ENCODE measurements around the gene HP. TPM values are rescaled to one million over a fixed set of nuclear protein-coding genes. Genes with fewer than 3 reads are reported as not detected.

Gene HP
- total and polyA plus RNA-seq, 2 of the 13 experiments (the other 11 are each of a cell fraction or from before 2014, with no cell fraction given) = 387 to 524 TPM

DNA sequence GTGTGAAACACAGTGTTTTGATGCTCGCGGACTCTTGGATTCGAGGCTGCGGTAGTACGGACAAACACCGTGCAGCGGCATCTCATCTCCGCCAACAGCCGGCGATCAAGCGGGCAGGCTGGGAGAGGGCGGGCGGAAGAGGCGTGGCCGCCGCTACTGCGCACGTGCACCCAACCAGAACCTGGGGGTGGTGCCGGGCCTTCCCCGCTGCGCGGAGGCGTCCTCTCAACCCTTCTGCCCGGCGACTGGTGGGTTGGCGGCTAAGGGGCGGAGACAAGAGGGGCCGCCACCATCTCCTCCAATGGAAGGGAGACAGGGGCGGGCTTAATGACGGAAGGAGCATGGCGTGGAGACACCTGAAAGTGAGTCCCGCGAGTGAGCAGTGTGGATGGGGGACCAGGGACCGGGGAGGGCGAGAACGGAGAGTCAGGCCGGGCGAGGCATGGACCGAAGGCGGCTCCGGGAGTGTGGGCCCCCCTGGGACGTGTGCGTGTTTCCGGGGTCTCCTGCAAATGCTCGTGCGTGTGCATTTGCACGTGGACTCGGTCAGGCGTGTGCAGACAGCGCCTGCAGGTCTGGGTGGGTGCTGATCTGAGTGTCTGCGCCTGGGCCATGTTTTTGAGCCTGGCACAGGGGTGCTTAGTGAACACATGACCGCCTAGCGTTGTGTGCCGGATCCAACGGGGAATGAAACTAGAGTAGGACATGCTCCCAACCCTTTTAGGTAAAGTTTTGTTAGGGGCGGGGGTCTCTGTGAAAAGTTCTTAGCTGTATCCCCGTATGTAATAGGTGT lies 45.7 kb upstream of the HP start, which contains the start of gene DHODH (continued):
- TF ChIP-seq ATF2 (CRISPR knock-in tag; IDR thresholded peaks at IDR 0.05) (no peak), ZNF3 (CRISPR knock-in tag; IDR thresholded peaks at IDR 0.05) (no peak), SYNCRIP (IDR thresholded peaks at IDR 0.05; ENCODE audit: insufficient read depth, low read depth, low read length) (no peak), MZF1 (CRISPR knock-in tag; IDR thresholded peaks at IDR 0.05; ENCODE audit: borderline replicate concordance) (no peak), ARID4A (CRISPR knock-in tag; IDR thresholded peaks at IDR 0.05; ENCODE audit: borderline replicate concordance) (peak; percentile 98), PHF8 (CRISPR knock-in tag; IDR thresholded peaks at IDR 0.05) (peak; percentile 93), CENPT (CRISPR knock-in tag; IDR thresholded peaks at IDR 0.05; ENCODE audit: low read depth) (no peak; the same call in 1 of the 2 replicates), ZNF839 (CRISPR knock-in tag; IDR thresholded peaks at IDR 0.05; ENCODE audit: borderline replicate concordance) (peak; percentile 98; the same call in 1 of the 2 replicates), ZNF468 (CRISPR knock-in tag; IDR thresholded peaks at IDR 0.05) (no peak), NAIF1 (CRISPR knock-in tag; IDR thresholded peaks at IDR 0.05; ENCODE audit: borderline replicate concordance) (no peak; the same call in 1 of the 2 replicates), RFXAP (CRISPR knock-in tag; IDR thresholded peaks at IDR 0.05; ENCODE audit: borderline replicate concordance) (peak; percentile 19; the same call in 1 of the 2 replicates), SMAD9 (CRISPR knock-in tag; IDR thresholded peaks at IDR 0.05) (no peak)
- TF ChIP-seq, protein P1, sequence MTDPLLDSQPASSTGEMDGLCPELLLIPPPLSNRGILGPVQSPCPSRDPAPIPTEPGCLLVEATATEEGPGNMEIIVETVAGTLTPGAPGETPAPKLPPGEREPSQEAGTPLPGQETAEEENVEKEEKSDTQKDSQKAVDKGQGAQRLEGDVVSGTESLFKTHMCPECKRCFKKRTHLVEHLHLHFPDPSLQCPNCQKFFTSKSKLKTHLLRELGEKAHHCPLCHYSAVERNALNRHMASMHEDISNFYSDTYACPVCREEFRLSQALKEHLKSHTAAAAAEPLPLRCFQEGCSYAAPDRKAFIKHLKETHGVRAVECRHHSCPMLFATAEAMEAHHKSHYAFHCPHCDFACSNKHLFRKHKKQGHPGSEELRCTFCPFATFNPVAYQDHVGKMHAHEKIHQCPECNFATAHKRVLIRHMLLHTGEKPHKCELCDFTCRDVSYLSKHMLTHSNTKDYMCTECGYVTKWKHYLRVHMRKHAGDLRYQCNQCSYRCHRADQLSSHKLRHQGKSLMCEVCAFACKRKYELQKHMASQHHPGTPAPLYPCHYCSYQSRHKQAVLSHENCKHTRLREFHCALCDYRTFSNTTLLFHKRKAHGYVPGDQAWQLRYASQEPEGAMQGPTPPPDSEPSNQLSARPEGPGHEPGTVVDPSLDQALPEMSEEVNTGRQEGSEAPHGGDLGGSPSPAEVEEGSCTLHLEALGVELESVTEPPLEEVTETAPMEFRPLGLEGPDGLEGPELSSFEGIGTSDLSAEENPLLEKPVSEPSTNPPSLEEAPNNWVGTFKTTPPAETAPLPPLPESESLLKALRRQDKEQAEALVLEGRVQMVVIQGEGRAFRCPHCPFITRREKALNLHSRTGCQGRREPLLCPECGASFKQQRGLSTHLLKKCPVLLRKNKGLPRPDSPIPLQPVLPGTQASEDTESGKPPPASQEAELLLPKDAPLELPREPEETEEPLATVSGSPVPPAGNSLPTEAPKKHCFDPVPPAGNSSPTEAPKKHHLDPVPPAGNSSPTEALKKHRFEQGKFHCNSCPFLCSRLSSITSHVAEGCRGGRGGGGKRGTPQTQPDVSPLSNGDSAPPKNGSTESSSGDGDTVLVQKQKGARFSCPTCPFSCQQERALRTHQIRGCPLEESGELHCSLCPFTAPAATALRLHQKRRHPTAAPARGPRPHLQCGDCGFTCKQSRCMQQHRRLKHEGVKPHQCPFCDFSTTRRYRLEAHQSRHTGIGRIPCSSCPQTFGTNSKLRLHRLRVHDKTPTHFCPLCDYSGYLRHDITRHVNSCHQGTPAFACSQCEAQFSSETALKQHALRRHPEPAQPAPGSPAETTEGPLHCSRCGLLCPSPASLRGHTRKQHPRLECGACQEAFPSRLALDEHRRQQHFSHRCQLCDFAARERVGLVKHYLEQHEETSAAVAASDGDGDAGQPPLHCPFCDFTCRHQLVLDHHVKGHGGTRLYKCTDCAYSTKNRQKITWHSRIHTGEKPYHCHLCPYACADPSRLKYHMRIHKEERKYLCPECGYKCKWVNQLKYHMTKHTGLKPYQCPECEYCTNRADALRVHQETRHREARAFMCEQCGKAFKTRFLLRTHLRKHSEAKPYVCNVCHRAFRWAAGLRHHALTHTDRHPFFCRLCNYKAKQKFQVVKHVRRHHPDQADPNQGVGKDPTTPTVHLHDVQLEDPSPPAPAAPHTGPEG (CRISPR knock-in tag; IDR thresholded peaks at IDR 0.05) = no peak
- TF ChIP-seq, protein P2, sequence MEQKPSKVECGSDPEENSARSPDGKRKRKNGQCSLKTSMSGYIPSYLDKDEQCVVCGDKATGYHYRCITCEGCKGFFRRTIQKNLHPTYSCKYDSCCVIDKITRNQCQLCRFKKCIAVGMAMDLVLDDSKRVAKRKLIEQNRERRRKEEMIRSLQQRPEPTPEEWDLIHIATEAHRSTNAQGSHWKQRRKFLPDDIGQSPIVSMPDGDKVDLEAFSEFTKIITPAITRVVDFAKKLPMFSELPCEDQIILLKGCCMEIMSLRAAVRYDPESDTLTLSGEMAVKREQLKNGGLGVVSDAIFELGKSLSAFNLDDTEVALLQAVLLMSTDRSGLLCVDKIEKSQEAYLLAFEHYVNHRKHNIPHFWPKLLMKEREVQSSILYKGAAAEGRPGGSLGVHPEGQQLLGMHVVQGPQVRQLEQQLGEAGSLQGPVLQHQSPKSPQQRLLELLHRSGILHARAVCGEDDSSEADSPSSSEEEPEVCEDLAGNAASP (CRISPR knock-in tag; IDR thresholded peaks at IDR 0.05; ENCODE audit: borderline replicate concordance) = peak; percentile 56

Measured in HepG2 (cell line).